ENCODE results near the gene ITCH. TPM values are rescaled to one million over a fixed set of nuclear protein-coding genes. Genes with fewer than 3 reads are reported as not detected.

ITCH gene
- total and polyA plus RNA-seq, 12 donors = 6.7 to 47.5 (median 39.1) TPM

- Histone ChIP-seq H3K4me1 (peaks cover 0 to 19% (median 11%) of the 10 kb centered on the region in 9 donors), H3K9me3 (no peaks in the 10 kb centered on the region), H3K4me3 (no peak overlapping the region), H3K36me3 (no peaks in the 10 kb centered on the region), H3K27ac (no peak overlapping the region), H3K27me3 (no peaks in the 10 kb centered on the region)
- 92% methylated on average over 22 of the region's 22 CpGs for WGBS, 2 donors
- DNase-seq (no peak), ATAC-seq (no peak)
- intact Hi-C loops (cut with DNase I) = no loop called here
- no peak for TF ChIP-seq CTCF (IDR thresholded peaks at IDR 0.05)
Measured at GRCh38 chr20:34547844-34548613, 185.0 kb downstream of the ITCH start.

- no peaks in the 10 kb centered on the region for H3K27me3 ChIP-seq
- no peak overlapping the region for H3K27ac ChIP-seq
- DNase-seq (no peak), ATAC-seq (no peak)
- H3K4me1 ChIP-seq = peaks cover 0 to 17% (median 10%) of the 10 kb centered on the region in 9 donors
- WGBS, 2 donors = 71 to 74% methylated on average over 20 of the region's 20 CpGs
- intact Hi-C loops (cut with DNase I) = no loop called here
- H3K4me3 ChIP-seq = no peak overlapping the region
- TF ChIP-seq CTCF (IDR thresholded peaks at IDR 0.05) = no peak
- no peaks in the 10 kb centered on the region for H3K9me3 ChIP-seq
- H3K36me3 ChIP-seq = no peaks in the 10 kb centered on the region
Measured at GRCh38 chr20:34549291-34549928, 186.3 kb downstream of the ITCH start.

- no peak overlapping the region for H3K27ac ChIP-seq
- no peaks in the 10 kb centered on the region for H3K27me3 ChIP-seq
- intact Hi-C loops (cut with DNase I) = no loop called here
- H3K9me3 ChIP-seq = no peaks in the 10 kb centered on the region
- H3K4me1 ChIP-seq = peaks cover 0 to 12% (median 9%) of the 10 kb centered on the region in 9 donors
- H3K36me3 ChIP-seq = no peaks in the 10 kb centered on the region
- no peak for TF ChIP-seq CTCF (IDR thresholded peaks at IDR 0.05)
- DNase-seq (no peak), ATAC-seq (no peak)
- no peak overlapping the region for H3K4me3 ChIP-seq
- WGBS, 2 donors = 91 to 94% methylated on average over 13 of the region's 13 CpGs
Measured at GRCh38 chr20:34549929-34550305, 186.8 kb downstream of the ITCH start.

- DNase-seq (no peak), ATAC-seq (peak in 2 of 8 donors; percentile 5 to 30)
- no peak overlapping the region for H3K4me3 ChIP-seq
- no peaks in the 10 kb centered on the region for H3K27me3 ChIP-seq
- 95% methylated on average over 6 of the region's 6 CpGs for WGBS, 2 donors
- no peak for TF ChIP-seq CTCF (IDR thresholded peaks at IDR 0.05)
- no peaks in the 10 kb centered on the region for H3K9me3 ChIP-seq
- H3K36me3 ChIP-seq = no peaks in the 10 kb centered on the region
- H3K27ac ChIP-seq = no peak overlapping the region
- H3K4me1 ChIP-seq = peaks cover 0 to 17% (median 11%) of the 10 kb centered on the region in 9 donors
- intact Hi-C loops (cut with DNase I) = no loop called here
Measured at GRCh38 chr20:34552569-34552968, 189.5 kb downstream of the ITCH start.
